ENCODE measurements around the gene TRPM3. TPM values are rescaled to one million over a fixed set of nuclear protein-coding genes. Genes with fewer than 3 reads are reported as not detected.

The TRPM3 gene
- total RNA-seq, 1 donor from 2014 or later, result 0.25 TPM

DNA sequence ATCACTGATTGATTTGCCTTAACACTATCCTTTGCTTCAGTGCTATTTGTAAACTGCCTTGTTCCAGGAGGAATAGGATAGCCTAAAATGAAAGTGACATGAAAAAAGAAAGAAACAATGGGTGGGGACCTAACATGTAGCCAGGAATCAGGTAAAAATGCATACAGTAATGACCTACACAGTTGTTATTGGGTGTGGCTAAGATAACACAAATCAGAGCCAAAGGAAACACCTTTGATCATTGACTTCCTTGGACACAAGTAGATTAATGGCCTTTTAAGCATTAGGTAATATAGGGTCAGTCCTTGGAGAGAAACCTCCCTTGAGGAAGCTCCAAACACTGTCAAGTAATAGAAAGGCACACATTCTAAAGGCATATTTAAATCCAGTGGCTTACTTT is 220.4 kb downstream of the TRPM3 start:
- Histone ChIP-seq H3K27me3 (no peaks in the 10 kb centered on the region), H3K27ac (no peak overlapping the region), H3K9me3 (no peaks in the 10 kb centered on the region), H3K4me3 (no peak overlapping the region), H3K36me3 (no peaks in the 10 kb centered on the region), H3K4me1 (no peaks in the 10 kb centered on the region)
- TF ChIP-seq POLR2A (IDR thresholded peaks at IDR 0.05) (no peak), POLR2AphosphoS5 (IDR thresholded peaks at IDR 0.05; ENCODE audit: insufficient read depth in 1 of 2, low read depth in 1 of 2) (no peak)
- TF ChIP-seq, protein P1, sequence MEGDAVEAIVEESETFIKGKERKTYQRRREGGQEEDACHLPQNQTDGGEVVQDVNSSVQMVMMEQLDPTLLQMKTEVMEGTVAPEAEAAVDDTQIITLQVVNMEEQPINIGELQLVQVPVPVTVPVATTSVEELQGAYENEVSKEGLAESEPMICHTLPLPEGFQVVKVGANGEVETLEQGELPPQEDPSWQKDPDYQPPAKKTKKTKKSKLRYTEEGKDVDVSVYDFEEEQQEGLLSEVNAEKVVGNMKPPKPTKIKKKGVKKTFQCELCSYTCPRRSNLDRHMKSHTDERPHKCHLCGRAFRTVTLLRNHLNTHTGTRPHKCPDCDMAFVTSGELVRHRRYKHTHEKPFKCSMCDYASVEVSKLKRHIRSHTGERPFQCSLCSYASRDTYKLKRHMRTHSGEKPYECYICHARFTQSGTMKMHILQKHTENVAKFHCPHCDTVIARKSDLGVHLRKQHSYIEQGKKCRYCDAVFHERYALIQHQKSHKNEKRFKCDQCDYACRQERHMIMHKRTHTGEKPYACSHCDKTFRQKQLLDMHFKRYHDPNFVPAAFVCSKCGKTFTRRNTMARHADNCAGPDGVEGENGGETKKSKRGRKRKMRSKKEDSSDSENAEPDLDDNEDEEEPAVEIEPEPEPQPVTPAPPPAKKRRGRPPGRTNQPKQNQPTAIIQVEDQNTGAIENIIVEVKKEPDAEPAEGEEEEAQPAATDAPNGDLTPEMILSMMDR (IDR thresholded peaks at IDR 0.05), result no peak
- intact Hi-C loops (cut with DNase I), result no loop called here
- no peak for DNase-seq (ENCODE audit: extremely low spot score in 2 of 2)

DNA sequence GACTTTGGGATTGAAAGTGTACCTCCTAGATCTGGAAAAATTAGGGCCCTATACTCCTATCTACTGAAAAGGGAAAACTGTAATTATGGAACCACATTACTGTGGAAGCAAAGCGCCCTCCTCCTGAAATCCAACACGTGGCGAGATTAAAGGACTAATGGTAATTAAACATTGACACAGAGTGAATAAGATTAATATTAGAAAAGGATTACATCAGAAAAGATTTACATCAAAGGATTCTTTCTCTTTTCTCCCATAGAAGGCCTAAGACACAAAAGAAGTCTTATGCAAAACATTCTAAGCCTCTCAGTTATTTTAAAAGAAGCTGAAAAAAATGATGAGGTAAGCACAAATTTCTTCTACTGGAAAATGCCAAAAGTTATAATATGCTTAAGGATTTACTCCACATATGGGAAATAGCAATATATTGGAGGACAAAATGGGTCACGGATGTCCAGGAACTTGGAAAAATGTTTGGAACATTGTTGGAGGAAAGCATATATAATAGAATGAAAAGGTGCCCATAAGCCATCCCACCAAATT is 227.8 kb downstream of the TRPM3 start:
- Histone ChIP-seq H3K27ac (no peak overlapping the region), H3K27me3 (no peaks in the 10 kb centered on the region), H3K4me1 (no peaks in the 10 kb centered on the region), H3K9me3 (no peaks in the 10 kb centered on the region), H3K36me3 (no peaks in the 10 kb centered on the region), H3K4me3 (no peak overlapping the region)
- DNase-seq (ENCODE audit: extremely low spot score in 2 of 2), result no peak
- TF ChIP-seq, protein P1 (IDR thresholded peaks at IDR 0.05), result no peak
- no peak for TF ChIP-seq POLR2A (IDR thresholded peaks at IDR 0.05)
- no peak for TF ChIP-seq POLR2AphosphoS5 (IDR thresholded peaks at IDR 0.05; ENCODE audit: insufficient read depth in 1 of 2, low read depth in 1 of 2)
- intact Hi-C loops (cut with DNase I), result no loop called here

DNA sequence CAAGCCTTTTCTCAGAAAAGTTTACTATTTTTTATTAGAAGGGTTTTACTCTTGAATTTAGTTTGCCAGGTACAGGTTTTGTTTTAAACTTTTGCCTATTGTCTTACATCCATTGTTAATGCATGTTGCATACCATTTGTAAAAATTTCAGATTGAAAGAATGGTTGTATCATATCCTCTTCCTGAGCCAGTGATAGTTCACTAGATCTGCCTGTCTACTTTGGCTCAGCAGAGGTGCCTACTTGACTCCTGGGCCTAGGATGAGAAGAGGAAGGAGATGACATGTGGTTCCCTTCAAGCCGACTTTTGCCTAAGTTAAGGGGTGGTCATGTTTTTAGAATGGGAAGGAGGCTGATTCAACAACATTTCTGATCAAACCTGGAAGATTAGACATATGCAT is 232.9 kb downstream of the TRPM3 start:
- intact Hi-C loops (cut with DNase I), result no loop called here
- no peak overlapping the region for H3K4me3 ChIP-seq
- no peak overlapping the region for H3K27ac ChIP-seq
- no peaks in the 10 kb centered on the region for H3K9me3 ChIP-seq
- no peaks in the 10 kb centered on the region for H3K36me3 ChIP-seq
- H3K27me3 ChIP-seq, result no peaks in the 10 kb centered on the region
- TF ChIP-seq POLR2AphosphoS5 (IDR thresholded peaks at IDR 0.05; ENCODE audit: insufficient read depth in 1 of 2, low read depth in 1 of 2), result no peak
- TF ChIP-seq, protein P1 (IDR thresholded peaks at IDR 0.05), result no peak
- no peak for TF ChIP-seq POLR2A (IDR thresholded peaks at IDR 0.05)
- no peak for DNase-seq (ENCODE audit: extremely low spot score in 2 of 2)
- no peaks in the 10 kb centered on the region for H3K4me1 ChIP-seq

DNA sequence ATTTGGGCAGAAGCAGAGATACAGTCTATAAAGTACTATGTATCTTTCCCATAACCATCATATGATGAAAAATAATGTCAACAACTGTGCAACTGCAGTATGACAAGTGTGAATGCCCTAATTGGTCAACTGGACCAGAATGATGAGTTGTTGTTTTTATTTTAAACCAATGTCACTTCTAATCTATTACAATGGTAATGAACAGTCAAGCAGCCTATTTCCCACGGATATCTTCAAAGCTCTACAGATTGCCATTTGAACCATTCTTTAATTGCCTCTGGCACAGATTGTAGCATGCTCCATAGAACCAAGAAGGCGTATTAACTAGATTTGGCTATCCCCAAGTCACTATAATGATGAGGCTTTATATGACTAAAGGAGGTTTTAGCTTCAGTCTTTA is 233.6 kb downstream of the TRPM3 start:
- TF ChIP-seq POLR2A (IDR thresholded peaks at IDR 0.05) (no peak), POLR2AphosphoS5 (IDR thresholded peaks at IDR 0.05; ENCODE audit: insufficient read depth in 1 of 2, low read depth in 1 of 2) (no peak)
- TF ChIP-seq, protein P1 (IDR thresholded peaks at IDR 0.05), result no peak
- no peaks in the 10 kb centered on the region for H3K27me3 ChIP-seq
- no peaks in the 10 kb centered on the region for H3K36me3 ChIP-seq
- intact Hi-C loops (cut with DNase I), result no loop called here
- DNase-seq (ENCODE audit: extremely low spot score in 2 of 2), result no peak
- no peak overlapping the region for H3K27ac ChIP-seq
- no peak overlapping the region for H3K4me3 ChIP-seq
- no peaks in the 10 kb centered on the region for H3K9me3 ChIP-seq
- no peaks in the 10 kb centered on the region for H3K4me1 ChIP-seq

DNA sequence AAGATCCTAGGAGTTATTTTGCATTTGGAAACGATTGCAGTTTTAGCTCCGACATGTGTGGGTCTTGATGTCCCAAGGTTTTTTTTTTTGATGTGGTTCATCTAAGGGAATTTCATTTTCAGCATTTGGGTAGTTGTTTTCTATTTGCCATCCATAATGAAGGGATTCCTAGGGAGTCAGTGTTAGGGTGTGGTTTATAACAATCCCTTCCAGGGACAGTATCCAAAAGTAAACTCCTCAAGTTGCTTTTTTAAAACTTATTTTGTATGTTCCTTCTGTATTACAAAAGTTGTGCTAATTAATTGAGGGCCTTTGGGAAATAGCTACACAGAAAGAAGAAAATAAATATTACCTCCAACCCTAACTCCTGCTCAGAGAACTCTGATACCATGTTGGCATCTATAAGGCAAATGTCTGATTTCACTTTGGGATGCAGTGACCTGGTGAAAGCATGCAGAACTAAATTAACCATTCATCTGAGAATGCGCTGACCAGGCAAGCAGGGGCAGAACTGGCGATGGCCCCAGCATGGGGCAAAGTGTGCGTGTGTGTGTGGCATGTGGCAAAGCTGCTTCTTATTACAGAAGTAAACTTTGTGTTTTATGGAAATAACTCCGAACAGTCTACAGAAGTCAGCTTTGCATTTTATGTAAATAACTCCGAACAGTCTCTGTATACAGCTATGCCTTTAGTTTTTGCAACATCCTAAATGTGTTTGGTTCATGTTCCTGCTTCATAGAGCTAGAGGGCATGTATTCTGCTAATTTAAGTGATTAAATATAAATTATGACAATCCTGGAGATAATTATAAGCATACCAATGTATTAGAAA is 237.2 kb downstream of the TRPM3 start:
- H3K27me3 ChIP-seq, result no peaks in the 10 kb centered on the region
- intact Hi-C loops (cut with DNase I), result no loop called here
- H3K9me3 ChIP-seq, result no peaks in the 10 kb centered on the region
- H3K36me3 ChIP-seq, result no peaks in the 10 kb centered on the region
- H3K27ac ChIP-seq, result no peak overlapping the region
- DNase-seq (ENCODE audit: extremely low spot score in 2 of 2), result no peak
- no peaks in the 10 kb centered on the region for H3K4me1 ChIP-seq
- H3K4me3 ChIP-seq, result no peak overlapping the region
- TF ChIP-seq, protein P1 (IDR thresholded peaks at IDR 0.05), result no peak
- TF ChIP-seq POLR2AphosphoS5 (IDR thresholded peaks at IDR 0.05; ENCODE audit: insufficient read depth in 1 of 2, low read depth in 1 of 2) (no peak), POLR2A (IDR thresholded peaks at IDR 0.05) (no peak)

All from vagina (tissue), 2 donors.